Measurements from ENCODE around the gene TMBIM4.
"Not testable (repeated sequence)": the region's sequence is repeated elsewhere in the genome, so short reads cannot be mapped to it uniquely, and the experiment has no call there.

Gene TMBIM4, protein sequence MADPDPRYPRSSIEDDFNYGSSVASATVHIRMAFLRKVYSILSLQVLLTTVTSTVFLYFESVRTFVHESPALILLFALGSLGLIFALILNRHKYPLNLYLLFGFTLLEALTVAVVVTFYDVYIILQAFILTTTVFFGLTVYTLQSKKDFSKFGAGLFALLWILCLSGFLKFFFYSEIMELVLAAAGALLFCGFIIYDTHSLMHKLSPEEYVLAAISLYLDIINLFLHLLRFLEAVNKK

DNA sequence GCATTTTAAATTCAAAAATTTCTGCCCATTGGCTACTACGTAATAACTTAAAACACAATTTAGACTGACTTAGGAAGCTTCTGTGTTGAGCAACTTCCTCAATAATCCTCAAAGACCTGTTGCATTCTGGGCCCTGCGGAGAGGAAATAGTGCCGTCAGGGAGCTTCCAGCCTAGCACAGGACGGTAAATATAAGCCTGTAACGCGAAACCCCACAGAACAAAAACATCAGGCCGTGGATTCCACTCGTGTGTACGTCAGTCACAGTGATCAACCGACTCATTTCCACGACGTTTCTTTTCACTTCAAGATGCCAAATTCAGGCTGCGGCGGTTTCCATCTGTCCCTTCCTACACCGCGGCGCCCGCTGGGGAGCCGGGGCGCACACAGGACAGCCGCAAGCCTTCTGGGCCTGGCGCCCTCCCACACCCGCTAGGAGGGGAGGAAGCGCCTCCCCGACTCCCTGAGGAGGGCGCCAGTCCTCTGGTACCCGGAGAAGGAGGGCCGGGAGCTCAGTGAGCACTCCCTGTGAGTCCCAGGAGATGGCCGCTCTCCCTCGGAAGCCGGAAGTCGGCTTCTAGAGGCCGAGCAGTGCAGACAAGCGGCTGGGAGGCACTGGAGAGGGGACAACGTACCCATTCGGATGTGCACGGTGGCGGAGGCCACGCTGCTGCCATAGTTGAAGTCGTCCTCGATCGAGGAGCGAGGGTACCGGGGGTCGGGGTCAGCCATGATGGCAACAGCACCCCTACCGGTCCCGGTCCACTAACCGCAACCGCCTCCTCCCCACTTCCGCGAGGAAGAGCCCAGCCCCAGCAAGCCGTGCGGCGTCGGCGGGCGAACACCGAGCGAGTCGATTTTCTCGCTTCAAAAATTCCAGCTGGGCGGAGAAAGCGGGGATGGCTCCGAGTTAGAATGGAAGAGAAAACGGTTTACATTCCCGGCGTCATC lies at the start of gene TMBIM4:
TMBIM4 (minus strand) TSS at position 776 of the 950 bp plus-strand sequence; CDS start at position 731, 45 bp downstream.
- DNase-seq = peak; percentile 80 to 83

DNA sequence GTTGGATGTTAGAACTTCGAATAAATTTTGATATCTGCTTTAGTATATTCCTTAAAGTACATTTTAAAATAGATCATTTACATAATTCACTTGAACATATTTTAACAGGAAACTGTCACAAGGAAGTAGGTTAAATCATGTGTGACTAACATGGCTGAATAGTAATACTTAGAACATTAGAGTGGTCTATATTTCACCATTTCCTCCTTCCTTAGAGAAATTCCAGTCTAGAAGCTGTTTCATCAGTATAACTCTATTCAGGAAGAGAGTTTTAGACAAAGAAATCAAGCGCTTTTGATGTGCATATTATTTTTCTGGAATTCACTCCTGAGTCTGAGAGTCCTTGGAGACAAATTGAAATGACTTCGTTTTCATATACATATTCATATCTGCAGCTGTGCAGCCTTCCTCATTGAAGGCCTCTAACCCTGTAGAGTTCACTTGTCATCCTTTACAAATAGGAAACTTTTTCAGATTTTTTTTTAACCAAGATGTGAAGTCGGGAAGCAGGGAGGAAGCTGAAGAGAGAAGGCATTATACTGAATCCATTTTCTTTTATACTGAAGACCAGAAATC lies 47.6 kb upstream of the TMBIM4 start:
- no peak for DNase-seq

DNA sequence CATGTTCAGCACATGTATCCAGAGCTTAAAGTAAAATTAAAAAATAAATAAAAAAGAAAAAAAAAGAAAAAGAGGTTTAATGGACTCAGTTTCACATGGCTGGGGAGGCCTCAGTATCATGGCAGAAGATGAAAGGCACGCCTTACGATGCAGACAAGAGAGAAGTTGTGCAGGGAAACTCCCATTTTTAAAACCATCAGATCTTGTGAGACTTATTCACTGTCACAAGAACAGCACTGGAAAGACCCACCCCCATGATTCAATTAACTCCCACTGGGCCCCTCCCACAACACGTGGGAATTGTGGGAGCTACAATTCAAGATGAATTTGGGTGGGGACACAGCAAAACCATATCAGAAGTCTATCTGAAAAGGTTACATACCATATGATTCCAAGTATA lies 43.2 kb upstream of the TMBIM4 start:
- DNase-seq = not testable (repeated sequence)

DNA sequence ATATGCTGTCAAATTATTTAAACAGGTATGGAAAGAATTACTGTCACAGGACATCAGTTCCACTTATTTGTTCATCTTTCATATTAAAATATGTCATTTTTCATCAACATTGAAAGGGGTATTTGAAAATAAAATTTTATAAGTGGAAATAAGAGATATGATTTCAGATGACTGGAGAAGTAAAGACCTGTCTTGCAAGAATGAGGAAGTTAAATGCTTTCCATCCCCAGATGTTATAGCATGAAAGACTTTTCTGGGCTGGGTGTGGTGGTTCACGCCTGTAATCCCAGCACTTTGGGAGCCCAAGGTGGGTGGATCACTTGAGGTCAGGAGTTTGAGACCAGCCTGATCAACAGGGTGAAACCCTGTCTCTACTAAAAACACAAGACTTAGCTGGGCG lies 41.8 kb upstream of the TMBIM4 start:
- DNase-seq = not testable (repeated sequence)

DNA sequence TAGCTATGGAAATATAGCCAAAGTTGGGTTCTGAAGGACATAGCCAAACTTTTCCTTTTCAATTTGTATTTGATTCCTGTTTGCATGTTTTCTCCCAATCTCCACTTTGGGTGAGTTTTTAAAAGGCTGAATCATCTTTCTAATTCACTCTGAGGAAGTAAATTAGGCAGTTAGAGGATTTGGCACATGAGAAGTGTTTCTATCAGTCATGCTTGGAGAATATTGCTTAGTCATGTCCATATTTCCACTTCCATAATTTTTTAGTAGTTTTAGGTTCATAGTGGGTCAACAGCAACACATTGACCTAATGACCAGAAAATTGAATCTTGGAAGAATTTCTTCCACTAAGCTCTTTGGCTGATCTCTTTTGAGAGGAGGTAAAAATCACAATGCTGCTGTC lies 41.0 kb upstream of the TMBIM4 start:
- no peak for DNase-seq

DNA sequence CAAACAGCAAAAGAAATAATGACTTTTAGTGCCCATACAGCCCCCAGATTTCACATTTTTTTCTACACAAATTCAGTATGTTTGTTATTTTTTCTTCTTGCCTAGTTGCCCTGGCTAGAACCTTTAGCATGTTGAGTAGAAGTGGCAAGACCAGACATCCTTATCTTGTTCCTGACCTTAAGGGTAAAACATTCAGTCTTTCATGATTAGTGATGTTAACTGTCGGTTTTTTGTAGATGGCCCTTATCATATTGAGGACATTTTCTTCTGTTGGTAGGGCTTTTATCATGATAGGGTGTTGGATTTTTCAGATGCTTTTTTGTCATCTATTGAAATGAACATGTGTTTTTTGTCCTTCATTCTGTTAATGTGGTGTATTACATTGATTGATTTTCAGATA lies 36.3 kb upstream of the TMBIM4 start:
- no peak for DNase-seq

DNA sequence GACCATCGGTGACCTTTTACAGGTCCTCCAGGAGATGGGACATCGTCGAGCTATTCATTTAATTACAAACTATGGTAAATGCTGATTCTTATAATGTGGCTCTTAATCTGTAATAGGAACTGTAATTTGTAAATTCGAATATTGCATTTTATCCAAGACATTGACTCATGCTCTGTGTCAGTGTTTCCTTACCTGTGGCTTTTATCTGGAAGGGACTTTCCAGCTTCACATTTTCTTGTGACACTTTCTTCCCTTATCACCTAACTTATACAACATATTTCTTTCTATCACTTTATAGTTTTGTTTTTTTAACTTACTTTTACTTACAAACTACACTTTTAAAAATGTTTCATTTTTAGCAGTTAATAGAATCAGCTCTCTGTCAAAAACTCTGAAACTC lies 34.0 kb upstream of the TMBIM4 start:
- DNase-seq = peak in 1 of 2 donors; percentile 33

DNA sequence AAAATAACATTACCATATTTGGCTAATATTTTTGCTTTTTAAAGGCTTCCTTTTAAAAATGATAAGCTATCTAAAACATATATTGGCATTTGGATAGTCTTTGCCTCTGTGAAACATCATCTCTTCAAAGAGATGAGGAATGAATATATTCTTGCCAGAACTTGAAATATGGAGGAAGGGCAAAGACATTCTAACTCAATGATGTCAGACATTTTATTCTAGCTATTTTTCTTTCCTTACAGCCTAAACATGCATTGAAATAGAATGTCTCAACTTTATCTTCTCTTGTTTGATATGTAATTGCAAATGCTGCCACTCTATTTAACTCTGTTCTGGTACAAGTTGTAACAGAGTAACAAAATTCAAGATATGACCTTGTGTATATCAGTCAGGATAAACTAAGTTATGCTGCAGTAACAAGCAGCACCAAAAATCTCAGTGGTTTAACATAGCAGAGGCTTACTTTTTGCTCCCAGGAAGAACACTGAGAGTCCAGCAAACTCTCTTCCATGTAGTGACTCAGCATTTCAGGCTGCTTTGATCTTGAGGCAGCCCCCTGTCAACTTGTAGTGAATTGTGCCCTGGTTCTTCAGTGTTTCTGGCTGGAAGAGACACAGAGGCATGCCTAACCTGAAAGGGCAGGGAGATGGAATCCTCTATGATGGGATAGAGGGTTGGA lies 30.2 kb upstream of the TMBIM4 start:
- no peak for DNase-seq

DNA sequence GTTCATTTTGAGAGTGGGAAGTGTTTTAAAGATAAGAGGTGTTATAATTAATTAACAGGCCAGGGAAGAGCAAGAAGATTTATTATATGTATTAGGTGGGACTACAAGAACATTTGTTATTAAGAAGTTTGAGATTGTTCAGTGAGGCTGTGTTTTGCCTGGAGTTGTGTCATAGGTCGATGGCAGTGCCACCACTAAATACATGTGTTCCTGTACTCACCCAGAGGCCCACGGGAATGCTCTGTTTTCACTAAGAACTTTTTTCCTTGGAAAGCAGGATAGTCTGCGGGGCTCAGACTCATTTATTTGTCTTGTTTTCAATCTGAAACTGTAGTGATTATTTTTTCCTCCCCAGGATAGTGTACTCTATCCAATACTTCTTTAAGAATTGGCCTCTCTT lies 29.3 kb upstream of the TMBIM4 start:
- no peak for DNase-seq

DNA sequence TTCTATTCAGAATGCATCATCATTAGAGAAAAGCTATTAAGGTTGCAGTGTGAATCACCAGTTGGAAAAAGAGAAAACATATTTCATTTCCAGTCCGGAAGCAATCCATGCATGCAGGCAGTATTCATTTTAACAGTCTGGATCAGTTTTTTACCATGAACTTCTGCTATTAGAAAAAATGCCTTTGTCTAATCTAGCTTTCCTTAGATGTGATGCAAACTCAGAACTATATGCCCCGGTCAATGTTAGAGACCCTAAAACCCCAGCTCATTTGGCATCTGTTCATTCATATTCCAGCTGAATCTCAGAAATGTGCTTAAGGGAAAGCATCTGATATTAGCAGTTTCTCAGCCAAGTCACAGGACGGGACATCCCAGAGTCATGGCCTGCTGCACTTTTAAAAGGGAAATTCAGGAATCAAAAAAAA lies 27.7 kb upstream of the TMBIM4 start:
- DNase-seq = no peak

DNA sequence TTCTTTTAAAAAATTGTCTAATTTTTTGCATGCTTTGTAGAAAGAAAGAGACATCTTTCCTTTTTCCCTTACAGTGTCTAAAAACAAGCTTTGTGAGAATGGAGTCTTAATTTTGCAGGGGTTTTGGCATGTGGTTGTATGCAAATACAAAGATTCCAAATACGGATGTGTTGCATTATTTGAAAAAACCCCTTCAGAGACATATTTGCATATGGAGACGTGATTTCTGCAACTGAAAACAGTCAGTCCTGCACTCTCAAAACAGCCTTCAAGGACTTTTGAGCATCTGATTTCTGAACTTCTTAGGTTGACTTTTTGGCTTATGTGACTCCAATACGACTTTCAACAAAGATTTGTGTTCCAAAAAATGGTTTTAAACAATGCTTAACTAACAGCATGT lies 27.0 kb upstream of the TMBIM4 start:
- DNase-seq = no peak

DNA sequence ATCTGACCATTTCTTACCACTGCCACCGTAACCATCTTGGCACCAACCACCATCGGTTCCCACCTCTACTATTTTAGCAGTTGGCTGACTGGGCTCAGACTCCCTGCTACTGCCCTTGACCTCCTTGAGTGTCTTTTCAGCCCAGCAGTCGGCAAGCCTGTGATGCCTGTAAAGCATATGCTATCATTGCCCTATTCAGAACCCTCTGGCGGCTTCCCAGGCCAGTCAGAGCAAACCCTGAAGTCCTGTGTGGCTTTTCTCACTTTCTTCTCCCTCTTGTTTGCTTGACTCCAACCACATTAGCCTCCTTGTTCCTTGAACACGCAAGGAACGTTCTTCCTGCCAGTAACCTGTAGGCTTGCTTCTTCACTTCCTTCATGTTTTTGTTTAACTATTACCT lies 25.4 kb upstream of the TMBIM4 start:
- no peak for DNase-seq

DNA sequence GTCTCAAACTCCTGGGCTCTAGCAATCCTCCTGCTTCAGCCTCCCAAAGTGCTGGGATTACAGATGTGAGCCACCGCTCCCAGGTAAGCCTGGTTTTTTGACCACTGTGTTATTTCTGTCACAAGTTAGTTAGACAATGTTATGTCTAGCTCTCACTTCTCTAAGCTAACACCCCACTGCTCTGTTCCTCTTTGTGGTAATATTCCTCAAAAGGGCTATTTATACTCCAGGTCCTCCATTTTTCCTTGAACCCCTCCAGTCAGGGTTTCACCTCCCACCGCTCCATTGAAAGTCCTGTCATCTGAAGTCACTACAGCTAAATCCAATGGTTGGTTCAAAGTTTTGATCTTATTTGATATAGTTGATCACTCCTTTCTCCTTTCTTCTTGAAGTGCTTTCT lies 24.3 kb upstream of the TMBIM4 start:
- DNase-seq = no peak

DNA sequence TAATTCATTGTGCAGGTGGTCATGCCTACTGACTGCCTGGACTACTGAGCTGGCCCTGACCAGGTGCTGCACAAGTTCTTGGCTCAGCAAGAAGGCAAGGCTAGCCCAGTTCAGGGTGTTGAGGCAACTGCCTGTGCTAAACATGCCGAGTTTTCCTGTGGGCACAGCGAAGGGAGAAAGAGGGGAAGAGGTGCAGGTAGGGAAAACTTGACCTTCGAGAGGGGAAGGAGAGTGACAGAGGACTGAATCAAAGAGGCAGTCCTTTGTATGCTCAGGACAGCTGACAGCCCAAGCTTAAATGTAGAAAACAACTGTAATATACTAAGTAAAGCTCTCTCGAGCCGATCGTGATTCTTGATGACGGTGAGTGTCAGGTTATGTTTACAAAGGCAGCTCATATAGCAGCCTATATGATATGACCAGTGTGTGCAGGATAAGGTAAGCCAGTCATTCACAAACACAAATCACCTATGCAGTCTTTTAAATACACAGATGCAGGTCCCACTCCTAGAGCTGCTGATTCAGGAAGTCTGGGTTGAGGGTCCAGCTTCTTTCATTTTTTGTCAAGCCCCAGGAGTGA lies 21.8 kb upstream of the TMBIM4 start:
- DNase-seq = no peak

DNA sequence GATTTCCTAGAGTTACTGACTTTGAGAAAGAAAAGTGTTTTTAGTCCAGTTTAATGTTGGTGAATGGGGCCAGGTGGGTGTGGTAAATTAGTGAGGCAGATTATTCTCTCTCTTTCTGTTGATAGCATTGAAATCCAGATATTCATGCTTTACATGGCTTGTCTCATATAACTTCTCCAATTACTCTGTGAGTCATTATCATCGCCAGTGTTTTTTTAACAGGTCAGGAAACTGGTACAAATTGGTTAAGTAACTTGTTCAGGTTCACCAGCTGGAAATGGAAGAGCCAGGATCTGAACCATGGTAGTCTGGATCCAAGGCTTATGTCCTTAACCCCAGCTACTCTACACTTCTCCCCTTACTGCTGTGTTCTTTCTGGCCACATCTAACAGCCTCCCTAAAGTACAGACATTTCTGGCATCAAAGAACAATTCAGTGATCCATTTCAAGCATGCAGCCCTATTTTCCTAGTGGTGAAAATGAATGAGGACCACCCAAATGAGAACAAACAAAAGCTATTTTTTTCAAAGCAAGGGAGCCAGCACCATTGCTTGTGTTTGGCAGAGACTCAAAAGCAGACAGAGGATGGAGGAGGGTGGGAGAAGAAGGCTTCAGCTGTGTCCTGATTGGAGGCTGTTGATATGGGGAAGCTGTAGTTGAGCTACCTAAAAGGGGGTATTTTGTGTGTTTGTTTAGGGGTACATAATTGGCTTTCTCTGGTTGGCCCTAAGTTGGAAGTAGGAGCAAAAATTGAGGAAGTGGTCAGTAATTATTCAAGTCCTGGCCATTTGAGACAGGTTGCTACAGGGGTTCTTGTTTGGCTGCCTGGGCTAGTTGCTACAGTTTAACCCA lies 20.9 kb upstream of the TMBIM4 start:
- no peak for DNase-seq

DNA sequence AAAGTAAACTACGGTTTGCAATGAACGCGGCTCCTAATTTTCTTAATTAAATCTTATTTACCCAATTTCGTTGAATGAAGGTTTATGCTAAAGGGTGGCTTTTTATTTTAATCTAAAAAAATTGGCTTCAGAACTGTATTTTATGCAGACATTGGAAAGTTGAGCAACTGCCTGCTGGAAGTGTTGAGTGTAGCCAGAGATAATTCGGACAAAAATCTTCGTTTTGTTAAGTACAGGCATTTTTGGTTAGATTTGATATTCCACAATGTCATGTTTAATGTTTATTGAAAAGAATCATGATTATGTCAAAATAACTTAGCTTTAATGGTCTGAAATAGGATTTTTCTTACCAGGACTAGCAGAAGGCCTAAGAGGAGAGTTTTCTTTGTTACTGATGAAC lies 20.1 kb upstream of the TMBIM4 start:
- DNase-seq = no peak

DNA sequence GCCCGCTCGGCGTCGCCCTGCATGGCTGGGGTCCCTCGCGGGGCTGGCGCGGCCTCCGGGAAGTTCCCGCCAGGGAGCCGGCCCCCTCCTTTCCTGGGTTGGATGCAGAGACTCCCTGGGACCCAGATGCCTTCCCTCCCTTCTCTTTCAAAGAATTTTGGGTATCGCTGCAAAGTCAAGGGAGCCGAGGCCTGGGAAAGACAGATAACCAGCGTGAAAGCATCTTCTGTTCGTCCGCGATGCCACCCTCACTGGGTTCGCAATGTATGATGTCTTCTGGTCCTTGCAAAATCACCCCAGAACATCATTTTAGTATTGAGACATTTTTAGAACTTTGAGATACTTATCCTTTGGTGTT lies 19.7 kb upstream of the TMBIM4 start:
- DNase-seq = no peak

DNA sequence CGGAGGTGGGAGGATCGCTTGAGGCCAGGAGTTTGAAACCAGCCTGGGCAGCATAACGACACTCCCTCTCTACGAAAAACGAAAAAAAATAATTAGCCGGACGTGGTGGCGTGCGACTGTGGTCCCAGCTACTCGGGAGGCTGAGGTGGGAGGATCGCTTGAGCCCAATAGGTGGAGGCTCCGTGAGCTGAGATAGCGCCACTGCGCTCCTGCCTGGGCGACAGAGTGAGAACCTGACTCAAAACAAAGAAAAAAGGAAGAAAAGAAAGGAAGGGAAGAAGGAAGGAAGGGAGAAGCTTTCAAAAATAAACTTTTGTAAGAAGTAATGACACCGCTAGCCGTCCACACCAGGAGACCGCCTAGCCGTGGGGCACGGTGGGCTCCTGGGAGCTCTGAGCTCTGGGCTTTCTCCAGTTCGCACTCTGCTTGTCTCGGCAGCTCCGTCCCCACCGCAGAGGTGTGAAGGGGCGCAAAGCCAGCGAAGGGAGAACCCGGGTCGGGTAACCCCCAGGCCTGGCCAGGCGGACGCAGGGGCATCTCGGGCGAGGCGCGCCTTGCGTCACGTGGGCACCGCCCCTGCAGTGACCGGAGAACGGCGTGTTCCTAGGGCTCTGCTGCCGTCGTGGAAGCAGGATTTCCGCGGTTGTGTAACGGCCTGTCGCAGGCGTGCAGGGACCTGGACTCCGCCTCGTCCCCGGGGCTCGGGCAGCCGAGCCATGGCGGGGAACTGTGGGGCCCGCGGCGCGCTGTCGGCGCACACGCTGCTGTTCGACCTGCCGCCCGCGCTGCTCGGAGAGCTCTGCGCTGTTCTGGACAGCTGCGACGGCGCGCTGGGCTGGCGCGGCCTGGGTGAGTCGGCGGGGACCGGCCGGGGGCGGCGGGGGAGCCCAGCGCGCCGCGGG lies 19.0 kb upstream of the TMBIM4 start, which contains the start of gene IRAK3:
IRAK3 (plus strand) TSS at position 631 of the 902 bp plus-strand sequence; CDS start at position 717, 86 bp downstream.
- DNase-seq = peak; percentile 7

DNA sequence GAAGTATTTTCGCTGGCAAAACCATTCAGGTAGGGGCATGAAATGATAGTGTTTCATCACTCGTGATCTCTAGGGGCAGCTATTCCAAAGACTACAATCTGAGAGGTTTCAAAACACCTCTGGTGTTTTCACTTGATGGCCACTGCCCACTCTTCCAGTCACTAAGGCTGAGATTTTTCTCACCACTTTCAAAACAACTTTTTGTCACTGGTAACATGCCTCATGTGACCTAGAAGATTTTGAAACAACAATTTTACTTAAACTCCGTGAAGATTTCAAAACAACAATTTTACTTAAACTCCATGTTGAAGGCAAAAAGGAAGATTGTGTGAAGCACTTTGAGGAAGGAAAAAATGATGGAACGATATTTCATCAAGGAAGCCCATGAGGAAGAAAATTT lies 18.0 kb upstream of the TMBIM4 start:
- no peak for DNase-seq

DNA sequence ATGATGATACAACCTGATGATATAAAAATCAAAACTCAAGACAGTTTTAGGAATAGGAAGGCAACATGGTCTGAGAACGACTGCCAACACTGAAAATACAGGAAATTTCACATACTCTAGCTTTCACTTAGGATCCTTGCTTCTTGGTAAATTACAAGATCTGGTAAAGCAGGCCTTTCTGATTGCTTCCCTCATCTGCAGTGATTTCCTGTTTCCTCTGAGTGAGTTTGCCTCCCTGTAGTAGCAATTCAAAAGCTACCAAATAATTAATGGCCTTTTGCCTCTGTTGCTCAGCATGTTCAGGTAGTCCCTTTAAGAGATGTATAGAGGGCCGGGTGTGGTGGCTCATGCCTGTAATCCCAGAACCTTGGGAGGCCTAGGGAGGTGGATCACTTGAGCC lies 17.2 kb upstream of the TMBIM4 start:
- DNase-seq = no peak

DNA sequence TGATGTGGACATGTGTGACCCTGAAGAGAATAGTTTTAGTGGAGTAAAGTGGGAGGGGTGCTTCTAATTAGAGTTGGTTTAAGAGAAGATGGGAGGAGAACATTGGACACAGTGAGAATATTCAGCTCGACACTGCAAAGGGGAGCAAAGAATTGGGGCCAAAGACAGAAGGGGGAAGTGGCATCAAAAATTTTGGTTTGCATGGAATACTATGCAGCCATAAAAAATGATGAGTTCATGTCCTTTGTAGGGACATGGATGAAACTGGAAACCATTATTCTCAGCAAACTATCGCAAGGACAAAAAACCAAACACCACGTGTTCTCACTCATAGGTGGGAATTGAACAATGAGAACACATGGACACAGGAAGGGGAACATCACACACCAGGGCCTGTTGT lies 15.0 kb upstream of the TMBIM4 start:
- not testable (repeated sequence) for DNase-seq
